GM20431 (cell line): Measurements from ENCODE around the gene PIK3C2B.

Source experiments
- in situ Hi-C: fragments of 300-500 bp; cut with MseI, MboI; formaldehyde crosslinking; loops from one replicate; pipeline ENCODE4 v1.15.0; 2020; ENCODE audit warnings: low sequenced_read_pairs; ENCODE audit not compliant: unreplicated experiment

The PIK3C2B gene

DNA sequence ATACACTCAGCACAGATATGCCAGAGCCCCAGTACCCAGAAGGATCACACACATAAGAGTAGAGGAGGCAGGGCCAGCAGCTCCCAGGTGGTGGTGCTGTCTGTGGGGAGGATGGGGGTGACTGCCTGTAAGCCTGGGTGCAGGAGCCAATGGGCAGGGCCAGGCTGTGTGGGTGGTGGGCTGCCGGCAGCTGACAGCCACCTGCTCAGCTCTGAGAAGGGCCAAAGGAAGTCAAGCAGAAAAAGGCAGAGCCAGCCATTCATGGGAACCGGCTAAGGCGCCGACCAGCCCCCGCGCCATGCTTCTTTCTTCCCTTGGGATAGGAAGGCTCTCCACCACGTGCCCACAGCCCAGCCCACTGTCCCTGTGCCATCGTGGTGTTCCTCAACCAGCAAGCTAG is 14.1 kb downstream of the PIK3C2B start:
- in situ Hi-C loops = no loop called here

DNA sequence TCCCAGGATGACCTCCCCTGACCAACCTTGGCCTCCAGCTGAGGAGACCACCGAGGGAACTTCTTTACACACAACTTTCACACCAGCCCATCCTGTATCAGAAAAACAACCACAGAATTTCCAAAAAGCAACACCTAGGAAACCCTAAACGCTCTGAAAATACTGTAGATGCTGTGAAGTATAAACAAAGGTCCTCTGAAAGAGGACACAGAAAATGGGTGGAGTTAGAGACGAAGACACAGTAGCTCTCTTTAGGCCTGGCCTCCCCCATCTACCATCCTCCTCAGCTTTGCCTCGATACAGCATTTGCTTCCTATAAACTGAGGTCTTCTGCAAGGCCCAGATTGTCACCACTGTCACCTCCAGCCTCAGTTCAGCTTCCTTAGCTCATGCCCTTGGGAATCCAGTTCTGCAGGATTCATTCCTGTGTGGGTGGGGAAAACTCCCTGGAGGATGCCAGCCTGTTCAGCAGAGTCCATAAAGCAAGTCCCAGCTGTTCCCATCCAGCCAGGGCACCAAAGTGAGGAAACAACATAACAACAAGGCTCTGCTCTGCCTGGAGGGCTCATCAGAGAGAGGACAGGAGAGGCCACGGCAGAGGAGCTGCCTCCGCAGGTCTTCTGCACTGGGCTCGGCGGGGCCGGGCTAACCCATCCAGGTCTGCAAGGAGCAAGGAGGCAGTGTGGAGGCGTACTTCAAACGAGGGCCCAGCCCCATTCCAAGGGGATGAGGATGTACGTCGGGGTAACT is 15.0 kb downstream of the PIK3C2B start:
- in situ Hi-C loops = no loop called here

- in situ Hi-C loops = no loop called here
These were observed 15.7 kb downstream of the PIK3C2B start for GRCh38 chr1:204478921-204479320.

GRCh38 chr1:204478172-204478899 is 16.3 kb downstream of the PIK3C2B start:
- in situ Hi-C loops = no loop called here

- in situ Hi-C loops = no loop called here
These were observed 17.4 kb downstream of the PIK3C2B start for GRCh38 chr1:204477036-204477740.

GRCh38 chr1:204476563-204476962 is 18.0 kb downstream of the PIK3C2B start:
- in situ Hi-C loops = no loop called here

DNA sequence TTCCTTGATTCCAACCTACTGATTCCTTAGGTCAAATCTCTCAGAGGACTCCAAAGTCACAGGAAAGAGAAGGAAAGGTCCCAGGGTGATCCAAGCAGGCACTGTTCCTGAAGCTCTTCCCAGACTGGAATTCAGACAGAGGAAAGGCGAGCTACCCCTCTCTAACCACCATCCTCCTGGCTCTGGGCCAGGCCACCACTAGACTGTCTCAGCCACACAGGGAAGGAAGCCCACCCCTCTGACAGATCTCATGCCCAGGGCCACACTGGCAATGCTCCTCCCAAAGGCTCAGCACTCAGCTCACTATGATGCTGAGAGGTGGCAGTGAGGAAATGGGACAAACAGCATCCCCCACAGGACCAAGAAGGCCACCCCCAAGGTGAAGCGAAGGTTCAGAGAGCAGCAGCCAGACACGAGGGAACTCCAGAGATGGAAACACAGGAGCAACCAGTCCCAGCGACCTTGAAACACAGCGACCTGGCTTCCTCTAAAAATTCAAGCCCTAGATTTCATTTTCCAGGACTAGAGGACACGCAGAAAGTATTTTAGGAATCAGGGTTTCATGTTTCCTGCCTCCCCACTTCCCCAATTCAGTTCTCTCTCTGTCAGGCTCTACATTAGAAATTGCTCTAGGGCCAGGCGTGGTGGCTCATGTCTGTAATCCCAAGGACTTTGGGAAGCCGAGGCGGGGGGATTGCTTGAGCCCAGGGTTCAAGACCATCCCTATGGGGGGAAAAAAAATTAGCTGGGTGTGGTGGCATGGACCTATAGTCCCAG is 18.8 kb downstream of the PIK3C2B start:
- in situ Hi-C loops = no loop called here

- in situ Hi-C loops = no loop called here
These were observed 21.1 kb downstream of the PIK3C2B start for GRCh38 chr1:204473400-204473965.

- in situ Hi-C loops = no loop called here
These were observed 21.9 kb downstream of the PIK3C2B start for GRCh38 chr1:204472660-204473059.

GRCh38 chr1:204471687-204472086 is 22.9 kb downstream of the PIK3C2B start:
- in situ Hi-C loops = no loop called here

GRCh38 chr1:204469304-204469703 is 25.3 kb downstream of the PIK3C2B start:
- in situ Hi-C loops = no loop called here

- in situ Hi-C loops = no loop called here
These were observed 25.8 kb downstream of the PIK3C2B start for GRCh38 chr1:204468766-204469302.

GRCh38 chr1:204468206-204468605 is 26.4 kb downstream of the PIK3C2B start:
- in situ Hi-C loops = no loop called here

DNA sequence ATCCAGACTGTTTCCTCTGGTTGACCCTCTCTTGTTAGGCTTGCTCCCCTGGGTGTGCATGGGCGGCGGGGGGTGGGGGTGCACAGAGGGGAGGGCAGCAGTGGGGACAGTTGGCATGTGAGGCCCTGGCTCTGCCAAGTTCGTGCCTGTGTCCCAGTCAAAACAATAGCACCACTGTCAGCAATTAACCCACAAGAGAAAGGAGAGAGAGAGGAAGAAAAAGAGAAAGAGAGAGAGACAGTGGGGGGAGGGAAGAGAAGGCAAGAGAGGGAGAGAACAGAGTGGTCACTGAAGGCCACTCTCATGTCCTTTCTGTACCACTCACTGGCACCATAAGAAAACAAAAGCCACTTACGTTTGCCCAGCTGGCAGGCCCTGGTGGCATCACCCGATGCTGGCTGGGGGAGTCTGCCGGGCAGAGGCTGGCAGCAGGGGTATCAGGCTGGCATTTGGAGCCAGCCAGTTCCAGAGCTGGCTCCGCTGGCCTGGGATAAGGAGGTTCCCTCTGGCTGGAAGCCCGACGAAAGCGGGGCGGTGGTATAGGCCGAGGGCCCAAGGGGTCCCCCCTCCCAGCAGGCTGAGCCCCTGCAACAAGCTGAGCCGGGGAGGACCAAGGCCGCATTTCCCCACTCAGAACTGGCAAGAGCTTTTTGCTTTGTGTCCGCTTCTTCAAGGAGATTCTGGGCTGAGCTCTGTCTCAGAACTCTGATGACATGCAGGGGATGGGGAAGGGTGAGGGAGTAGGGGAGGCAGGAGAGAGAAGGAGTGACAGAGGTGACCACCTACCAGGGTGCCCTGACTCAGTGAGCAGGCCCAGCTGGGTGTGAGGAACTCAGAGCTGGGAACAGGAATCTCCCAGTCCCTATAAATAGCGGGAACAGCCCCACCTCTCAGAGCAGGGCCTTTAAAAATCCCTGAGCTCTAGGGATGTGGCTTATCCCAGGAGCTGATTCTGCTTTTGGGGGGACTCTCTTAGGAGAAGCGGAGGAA is 27.9 kb downstream of the PIK3C2B start:
- in situ Hi-C loops = no loop called here

GRCh38 chr1:204465546-204466415 is 28.8 kb downstream of the PIK3C2B start:
- in situ Hi-C loops = no loop called here

GRCh38 chr1:204464701-204465100 is 29.9 kb downstream of the PIK3C2B start:
- in situ Hi-C loops = no loop called here

DNA sequence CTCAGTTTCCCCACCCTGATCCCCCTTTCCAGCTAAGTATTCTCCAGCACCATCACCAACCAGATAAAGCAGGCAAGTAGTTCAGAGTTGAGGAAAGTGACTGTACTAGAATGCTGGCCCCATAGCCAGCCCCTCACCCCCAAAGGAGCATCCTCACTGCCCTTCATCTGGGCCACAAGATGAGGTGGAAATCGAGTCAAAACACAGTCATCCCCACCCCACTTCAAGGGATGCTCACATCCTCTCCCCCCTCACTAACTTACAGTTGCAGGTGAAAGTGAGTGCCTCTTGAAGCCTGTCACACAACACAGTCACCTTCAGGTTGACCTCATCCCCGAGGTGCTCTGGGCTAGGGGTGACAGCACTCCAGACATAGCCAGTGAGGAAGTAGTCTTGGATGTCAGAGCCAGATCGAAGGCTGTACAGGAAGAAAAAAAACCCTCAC is 30.4 kb downstream of the PIK3C2B start:
- in situ Hi-C loops = no loop called here
